GM18519 (cell line): Measurements from ENCODE around the gene PTPRC.
A peak's percentile ranks its signal among the peaks of the same experiment; 100 is the strongest.
"Not testable (repeated sequence)": the region's sequence is repeated elsewhere in the genome, so short reads cannot be mapped to it uniquely, and the experiment has no call there.

Experiments
- ATAC-seq: cut with Tn5 transposase; IDR thresholded peaks from one replicate; pipeline ENCODE4 v1.9.1; 2021; ENCODE audit warnings: mild to moderate bottlenecking, moderate library complexity; ENCODE audit not compliant: unreplicated experiment, low FRiP score

The PTPRC gene

GRCh38 chr1:198638894-198639635 is at the start of gene PTPRC:
TSS of gene PTPRC (plus strand) at chr1:198639040. CDS start at chr1:198639269, 229 bp downstream.
- ATAC-seq, result peak; percentile 75

GRCh38 chr1:198590454-198590853 is 48.4 kb upstream of the PTPRC start:
- ATAC-seq, result no peak

GRCh38 chr1:198595765-198596164 is 43.1 kb upstream of the PTPRC start:
- no peak for ATAC-seq

GRCh38 chr1:198597690-198598430 is 41.0 kb upstream of the PTPRC start:
- ATAC-seq, result no peak

- peak; percentile 62 for ATAC-seq
Measured at GRCh38 chr1:198598796-198599321, 40.0 kb upstream of the PTPRC start.

GRCh38 chr1:198599749-198600148 is 39.1 kb upstream of the PTPRC start:
- ATAC-seq, result no peak

GRCh38 chr1:198600906-198601305 is 37.9 kb upstream of the PTPRC start:
- no peak for ATAC-seq

GRCh38 chr1:198601310-198601709 is 37.5 kb upstream of the PTPRC start:
- not testable (repeated sequence) for ATAC-seq

GRCh38 chr1:198601936-198602889 is 36.6 kb upstream of the PTPRC start:
- ATAC-seq, result no peak

- ATAC-seq, result no peak
Measured at GRCh38 chr1:198604975-198605374, 33.9 kb upstream of the PTPRC start.

- no peak for ATAC-seq
Measured at GRCh38 chr1:198605406-198605805, 33.4 kb upstream of the PTPRC start.

GRCh38 chr1:198606020-198606438 is 32.8 kb upstream of the PTPRC start:
- ATAC-seq, result no peak

- ATAC-seq, result no peak
Measured at GRCh38 chr1:198607714-198608113, 31.1 kb upstream of the PTPRC start.

- ATAC-seq, result no peak
Measured at GRCh38 chr1:198610362-198610761, 28.5 kb upstream of the PTPRC start.

GRCh38 chr1:198611219-198611618 is 27.6 kb upstream of the PTPRC start:
- no peak for ATAC-seq

- no peak for ATAC-seq
Measured at GRCh38 chr1:198612471-198613260, 26.2 kb upstream of the PTPRC start.

- no peak for ATAC-seq
Measured at GRCh38 chr1:198617406-198617805, 21.4 kb upstream of the PTPRC start.

- no peak for ATAC-seq
Measured at GRCh38 chr1:198619375-198620140, 19.3 kb upstream of the PTPRC start.

- no peak for ATAC-seq
Measured at GRCh38 chr1:198620218-198620617, 18.6 kb upstream of the PTPRC start.
